T47D (cell line): Measurements from ENCODE around the gene ULK3.

Experiments
- DNase-seq, 2 experiments: peaks; one replicate each; pipeline versions ENCODE4 v3.0.0 to v3.0.0-alpha.2; 2011 to 2012; ENCODE audit warnings: low read depth in 1 of 2, low spot score in 1 of 2
- JUND ChIP-seq: IDR thresholded peaks from 2 replicates; pipeline ENCODE4 v1.6.1; 2012; ENCODE audit warnings: low read depth
- in situ Hi-C: cut with HindIII; loops from 2 replicates; pipeline ENCODE4 v1.10.0; 2016; ENCODE audit warnings: low sequenced_read_pairs, low pct_unique_long_range_greater_than_20kb

Gene ULK3

DNA sequence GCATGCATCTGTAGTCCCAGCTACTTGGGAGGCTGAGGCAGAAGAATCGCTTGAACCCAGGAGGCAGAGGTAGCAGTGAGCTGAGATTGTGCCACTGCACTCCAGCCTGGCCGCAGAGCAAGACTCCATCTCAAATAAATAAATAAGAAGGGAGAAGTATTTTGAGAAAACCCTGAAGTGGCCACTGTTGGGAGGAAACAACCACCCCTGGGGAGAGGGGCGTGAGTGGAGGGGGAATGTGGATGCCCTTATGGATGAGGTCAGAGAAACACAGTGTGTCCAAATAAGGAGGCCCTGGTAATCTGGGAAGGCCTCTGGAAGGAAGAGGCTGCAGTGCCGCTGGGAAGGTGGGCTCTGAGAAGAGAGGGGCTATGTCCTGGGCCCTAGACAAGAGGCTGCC is 20.7 kb downstream of the ULK3 start:
- TF ChIP-seq JUND, result no peak
- in situ Hi-C loops, result no loop called here
- DNase-seq, result no peak

DNA sequence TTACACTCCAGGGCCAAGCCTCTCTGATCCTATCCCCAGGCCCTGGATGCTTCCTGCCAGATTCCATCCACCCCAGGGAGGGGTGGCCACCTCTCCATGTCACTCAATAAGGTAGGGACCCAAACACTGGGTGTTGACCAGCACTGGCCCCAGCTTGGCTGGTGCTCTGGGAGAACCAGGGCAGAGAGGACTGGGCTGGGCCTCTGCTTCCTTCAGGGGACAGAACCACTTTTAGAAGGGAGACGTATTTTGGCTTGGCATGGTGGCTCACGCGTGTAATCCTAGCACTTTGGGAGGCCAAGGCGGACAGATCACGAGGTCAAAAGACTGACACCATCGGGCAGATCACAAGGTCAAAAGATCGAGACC is 21.2 kb downstream of the ULK3 start:
- no peak for TF ChIP-seq JUND
- DNase-seq, result no peak
- in situ Hi-C loops, result no loop called here

DNA sequence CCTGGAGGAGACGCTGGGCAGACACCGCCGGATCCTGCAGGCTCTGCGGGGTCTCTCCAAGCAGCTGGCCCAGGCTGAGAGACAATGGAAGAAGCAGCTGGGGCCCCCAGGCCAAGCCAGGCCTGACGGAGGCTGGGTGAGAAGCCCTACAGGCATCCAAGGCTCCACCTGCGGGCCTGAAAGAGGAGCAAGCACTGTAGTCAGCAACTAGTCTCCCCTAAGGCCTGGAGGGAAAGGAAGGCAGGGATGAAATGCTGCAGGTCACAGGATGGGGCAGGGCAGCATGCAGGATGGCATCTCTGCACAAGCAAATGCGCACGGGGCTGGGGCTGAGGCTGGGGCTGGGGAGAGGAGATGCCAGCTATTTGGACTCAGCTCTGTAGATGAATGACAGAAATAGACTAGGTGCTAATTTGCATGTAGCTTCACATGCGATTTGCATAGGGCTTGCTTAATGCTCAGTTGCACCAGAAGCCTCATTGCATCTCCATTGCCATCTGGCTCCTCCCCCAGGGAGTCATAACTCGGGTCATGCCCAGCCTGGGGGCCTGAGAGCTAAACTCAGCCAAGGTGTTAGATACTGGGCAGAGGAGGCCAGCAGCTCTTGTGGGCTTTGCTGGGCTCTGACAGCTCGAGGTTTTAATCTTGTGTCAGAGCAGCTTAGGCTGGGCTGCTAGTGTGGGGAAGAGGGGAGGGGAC is 21.7 kb downstream of the ULK3 start:
- peak in 1 of 2 experiments; percentile 80 for DNase-seq
- in situ Hi-C loops, result no loop called here
- no peak for TF ChIP-seq JUND

DNA sequence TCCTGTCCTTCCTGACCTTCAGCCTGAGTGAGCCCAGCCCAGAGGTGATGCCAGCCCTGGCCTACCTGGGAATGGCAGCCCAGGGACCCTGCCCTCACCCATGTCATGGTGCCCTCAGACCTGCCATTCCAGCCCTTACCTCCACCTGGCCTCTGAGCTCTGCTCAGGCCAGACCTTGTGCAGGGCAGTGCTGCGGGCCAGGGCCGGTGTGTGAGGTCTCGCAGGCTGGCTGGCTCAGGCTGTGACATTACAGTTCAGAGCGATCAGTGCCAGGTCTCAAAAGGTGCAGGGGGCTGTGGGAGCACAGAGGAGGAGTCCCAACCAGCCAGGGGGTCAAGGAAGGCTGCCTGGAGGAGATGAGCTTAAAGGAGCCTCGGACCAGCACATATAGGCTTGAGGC is 22.9 kb downstream of the ULK3 start:
- no peak for DNase-seq
- in situ Hi-C loops, result no loop called here
- no peak for TF ChIP-seq JUND

DNA sequence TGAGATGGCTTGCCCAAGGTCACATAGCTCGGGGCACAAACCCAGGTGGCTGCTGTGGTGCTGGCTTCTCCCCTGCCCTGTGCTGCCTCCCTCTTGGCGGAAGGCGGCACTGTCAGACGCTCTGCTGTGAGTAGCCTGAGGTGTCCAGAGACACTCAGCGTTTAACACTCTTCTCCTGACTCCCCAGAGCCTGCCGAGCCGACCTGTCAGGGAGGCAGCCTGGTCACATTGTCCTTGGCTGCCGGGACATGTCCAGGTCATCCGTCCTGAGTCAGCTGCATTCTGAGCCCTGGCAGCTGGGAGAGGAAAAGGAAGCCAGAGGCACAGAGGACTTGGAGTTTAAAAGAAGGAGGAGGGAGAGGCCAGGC is 25.6 kb downstream of the ULK3 start:
- no peak for TF ChIP-seq JUND
- DNase-seq, result peak; percentile 82 to 97
- in situ Hi-C loops, result no loop called here

DNA sequence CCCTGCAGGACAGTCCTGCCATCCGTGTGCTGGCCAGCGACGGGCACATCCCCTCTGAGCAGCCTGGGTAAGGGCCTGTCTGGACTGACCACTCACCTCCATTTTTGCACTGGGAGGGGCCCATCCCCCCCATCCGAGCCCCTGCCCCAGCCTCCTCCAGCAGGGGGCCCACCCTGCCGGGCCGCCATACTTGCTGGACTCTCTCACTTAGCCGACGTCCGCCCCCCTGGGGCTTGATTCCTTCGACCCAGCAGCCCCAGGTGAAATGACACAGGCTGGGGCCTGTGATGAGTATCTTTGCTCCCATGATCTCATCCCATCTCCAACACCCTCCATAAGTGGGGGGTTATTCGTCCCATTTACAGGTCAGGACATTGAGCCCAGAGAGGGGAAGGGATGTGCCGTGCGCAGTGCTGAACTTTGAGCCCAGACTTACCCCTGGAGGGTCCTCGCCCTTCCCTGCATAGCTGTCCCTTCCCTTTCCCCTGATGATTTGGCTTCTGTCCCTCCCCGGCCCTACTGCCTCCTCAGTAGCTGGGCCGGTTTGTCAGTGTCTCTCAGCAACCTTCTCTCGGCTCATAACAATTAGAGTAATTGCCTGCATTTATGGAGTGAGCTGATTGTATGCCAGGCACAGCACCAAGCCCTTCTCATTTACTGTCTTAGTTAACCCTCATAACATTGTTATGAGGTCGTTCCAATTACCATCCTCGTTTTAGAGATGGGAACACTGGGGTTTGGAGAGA is 26.2 kb downstream of the ULK3 start:
- in situ Hi-C loops, result no loop called here
- no peak for TF ChIP-seq JUND
- no peak for DNase-seq

DNA sequence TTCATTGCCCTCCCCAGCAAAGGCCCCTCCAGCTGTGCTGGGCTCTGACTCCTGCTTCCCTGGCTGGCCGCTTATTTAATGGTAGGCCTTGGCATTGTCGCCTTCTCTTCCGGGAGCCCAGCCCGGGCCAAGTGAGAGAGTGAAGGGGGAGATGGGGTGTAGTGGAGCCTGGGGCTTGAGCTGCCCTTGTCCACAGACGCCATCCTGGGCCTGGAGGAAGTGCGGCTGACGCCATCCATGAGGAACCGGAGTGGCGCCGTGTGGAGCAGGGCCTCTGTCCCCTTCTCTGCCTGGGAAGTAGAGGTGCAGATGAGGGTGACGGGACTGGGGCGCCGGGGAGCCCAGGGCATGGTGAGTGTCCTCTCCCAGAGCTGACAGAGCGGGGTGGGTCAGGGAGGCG is 27.0 kb downstream of the ULK3 start:
- no peak for DNase-seq
- in situ Hi-C loops, result no loop called here
- no peak for TF ChIP-seq JUND

DNA sequence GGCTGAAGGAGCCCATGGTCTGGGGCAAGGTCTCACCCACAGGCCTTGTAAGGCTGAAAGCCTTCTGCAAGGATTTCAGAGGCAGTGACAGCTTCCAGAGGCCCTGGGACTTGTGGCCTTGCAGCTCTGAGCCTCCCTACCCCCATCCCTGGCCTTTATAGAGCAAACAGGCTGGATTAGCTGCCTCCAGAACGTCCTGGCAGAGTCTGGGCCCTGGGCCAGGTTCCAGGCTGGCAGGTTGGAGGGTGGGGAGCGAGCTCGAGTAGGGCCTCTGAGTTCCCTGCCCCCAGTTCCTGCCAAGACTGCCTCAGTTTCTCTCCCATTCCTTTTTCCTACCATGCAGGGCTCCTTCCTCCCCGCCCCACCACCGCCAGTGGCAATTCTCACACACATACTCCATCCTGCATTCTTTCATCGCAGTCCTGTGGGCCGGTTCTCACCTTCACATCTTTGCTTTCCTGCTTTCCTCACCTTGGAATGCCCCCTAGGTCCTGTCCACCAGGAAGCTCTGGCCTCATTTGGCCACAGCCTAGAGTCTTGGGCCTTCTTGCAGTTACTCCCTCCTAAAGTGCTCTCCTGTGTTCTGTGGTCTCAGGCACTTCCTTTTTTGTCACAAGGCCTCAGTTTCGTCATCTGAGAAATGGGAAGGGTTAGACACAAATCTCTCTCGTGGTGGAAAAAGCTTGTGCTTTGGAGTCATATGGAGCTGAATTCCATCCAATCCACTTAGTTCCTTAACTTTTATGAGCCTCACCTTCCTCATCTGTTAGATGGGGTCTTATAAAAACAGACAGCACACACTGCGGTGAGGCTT is 27.6 kb downstream of the ULK3 start:
- TF ChIP-seq JUND, result no peak
- in situ Hi-C loops, result no loop called here
- DNase-seq, result peak; percentile 65 to 93

DNA sequence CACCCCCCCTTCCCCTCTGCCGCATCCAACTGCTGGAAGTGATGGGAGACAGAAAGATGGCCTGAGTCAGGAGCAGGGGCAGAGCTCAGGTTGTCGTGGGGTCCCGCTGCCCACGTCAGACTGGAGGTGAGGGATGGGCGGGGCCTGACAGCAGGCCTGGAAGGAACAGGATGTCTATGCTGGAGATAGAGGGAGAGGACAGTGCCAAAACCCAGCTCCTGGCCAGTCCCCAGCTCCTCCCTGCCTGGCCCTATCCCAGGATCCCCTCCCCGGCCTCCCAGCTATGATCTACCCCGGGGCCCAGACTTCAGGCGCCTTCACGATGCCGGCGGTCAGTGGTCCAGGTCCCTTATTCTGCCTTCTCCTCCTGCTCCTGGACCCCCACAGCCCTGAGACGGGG is 30.4 kb downstream of the ULK3 start, which contains the start of gene LMAN1L:
Gene LMAN1L (plus strand): TSS at position 303 of the 400 bp plus-strand sequence. CDS start 20 bp downstream, at position 323.
- DNase-seq, result no peak
- in situ Hi-C loops, result no loop called here
- TF ChIP-seq JUND, result no peak

DNA sequence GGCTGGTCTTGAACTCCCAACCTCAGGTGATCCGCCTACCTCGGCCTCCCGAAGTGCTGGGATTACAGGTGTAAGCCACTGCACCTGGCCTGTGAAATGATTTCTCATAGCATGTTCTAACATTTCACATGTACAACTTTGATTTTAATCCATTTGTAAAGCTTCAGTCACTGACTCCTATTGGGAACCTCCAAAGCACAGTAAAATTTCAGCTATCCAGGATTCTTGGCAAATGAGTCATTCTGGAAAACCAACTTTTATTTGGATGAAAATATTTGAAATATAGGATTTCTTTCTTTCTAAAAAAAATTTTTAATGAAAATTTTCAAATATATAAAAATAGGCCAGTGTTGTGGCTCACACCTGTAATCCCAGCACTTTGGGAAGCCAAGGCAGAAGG is 33.0 kb downstream of the ULK3 start:
- in situ Hi-C loops, result no loop called here
- TF ChIP-seq JUND, result no peak
- DNase-seq, result no peak

DNA sequence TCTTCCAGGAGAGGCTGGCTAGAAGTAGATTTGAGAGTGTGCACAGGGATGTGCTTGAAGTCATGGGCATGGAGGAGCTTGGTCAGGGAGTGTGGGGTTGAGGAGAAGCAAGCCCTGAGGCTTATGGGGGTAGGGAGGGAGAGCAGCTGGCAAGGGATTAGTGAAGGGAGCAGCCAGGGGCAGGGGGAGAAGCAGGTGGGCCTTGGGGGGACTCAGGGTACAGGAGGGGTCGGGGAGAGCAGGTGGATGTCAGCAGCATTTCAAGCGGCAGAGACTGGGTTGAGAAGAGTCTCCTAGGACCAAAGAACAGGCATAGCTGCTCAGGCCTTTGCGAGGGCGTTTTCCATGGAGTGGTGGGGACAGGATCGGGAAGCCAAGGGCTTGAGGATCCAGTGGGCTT is 33.7 kb downstream of the ULK3 start:
- DNase-seq, result no peak
- in situ Hi-C loops, result no loop called here
- TF ChIP-seq JUND, result no peak

DNA sequence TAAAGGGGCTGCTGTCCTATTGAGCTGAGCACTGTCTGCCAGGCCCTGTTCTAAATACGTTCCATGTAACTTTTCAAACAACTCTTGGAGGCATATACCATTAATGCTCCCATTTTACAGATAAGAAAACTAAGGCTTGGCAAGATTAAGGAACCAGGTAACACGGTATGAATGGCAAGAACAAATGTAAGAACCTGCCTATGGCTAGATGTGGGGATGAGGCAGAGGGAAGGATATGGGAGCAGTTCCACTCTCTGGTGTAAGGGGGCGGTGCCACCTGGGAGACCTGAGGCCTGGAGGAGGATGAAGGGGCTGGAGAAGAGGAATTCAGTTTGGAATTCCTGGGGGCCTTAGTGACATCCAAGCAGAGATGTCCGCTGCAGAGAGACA is 34.1 kb downstream of the ULK3 start:
- in situ Hi-C loops, result no loop called here
- no peak for TF ChIP-seq JUND
- DNase-seq, result no peak
